CD4-positive, CD25-positive, alpha-beta regulatory T cell (primary cell): Measurements from ENCODE around the gene RPL19. TPM values are rescaled to one million over a fixed set of nuclear protein-coding genes. Genes with fewer than 3 reads are reported as not detected.
A peak's percentile ranks its signal among the peaks of the same experiment; 100 is the strongest.

Experiments used
- ATAC-seq, 2 donors: fragments of 150-1000 bp; cut with Tn5 transposase; one replicate each; pipeline ENCODE4 v1.10.0; 2021; ENCODE audit warnings: low read depth in 2 of 2, moderate number of reproducible peaks in 2 of 2, moderate library complexity in 1 of 2
- DNase-seq, 3 donors: peaks; one replicate each; pipeline versions ENCODE4 v3.0.0 to v3.0.0-alpha.2; 2012 to 2022; ENCODE audit warnings: mixed read lengths in 1 of 3
- H3K27ac ChIP-seq: one replicate; pipeline ENCODE4 v1.7.0; 2013; ENCODE audit warnings: mild to moderate bottlenecking, low read length; ENCODE audit not compliant: insufficient read depth, poor library complexity, severe bottlenecking
- H3K27me3 ChIP-seq: one replicate; pipeline ENCODE4 v1.7.0; 2013; ENCODE audit warnings: low read length; ENCODE audit not compliant: control insufficient read depth, insufficient read depth
- H3K36me3 ChIP-seq: one replicate; pipeline ENCODE4 v1.7.0; 2013; ENCODE audit warnings: mild to moderate bottlenecking, low read length, moderate library complexity; ENCODE audit not compliant: control insufficient read depth, insufficient read depth
- H3K4me1 ChIP-seq: 2 replicates; pipeline ENCODE4 v1.7.0; 2013; ENCODE audit warnings: mild to moderate bottlenecking, low read length; ENCODE audit not compliant: insufficient read depth, control insufficient read depth, poor library complexity, severe bottlenecking
- H3K4me3 ChIP-seq: one replicate; pipeline ENCODE4 v1.7.0; 2013; ENCODE audit warnings: low read depth, mild to moderate bottlenecking, low read length, moderate library complexity
- H3K9me3 ChIP-seq, 2 experiments: 1 replicate in 1 of 2; 2 replicates in 1 of 2; pipeline ENCODE4 v1.7.0; 2013; ENCODE audit warnings: low read length in 2 of 2, mild to moderate bottlenecking in 1 of 2, moderate library complexity in 1 of 2; ENCODE audit not compliant: control insufficient read depth in 2 of 2
- H3K27ac Mint-ChIP-seq, 3 donors: one replicate each; pipeline ENCODE4 v1.8.0; 2020 to 2022; ENCODE audit warnings: mild to moderate bottlenecking in 3 of 3, mixed read lengths in 3 of 3, moderate library complexity in 2 of 3
- H3K27me3 Mint-ChIP-seq: one replicate; pipeline ENCODE4 v1.8.0; 2022; ENCODE audit warnings: mild to moderate bottlenecking, mixed read lengths
- H3K36me3 Mint-ChIP-seq: one replicate; pipeline ENCODE4 v1.8.0; 2020; ENCODE audit warnings: mixed read lengths
- H3K4me1 Mint-ChIP-seq, 4 donors: one replicate each; pipeline ENCODE4 v1.8.0; 2020 to 2022; ENCODE audit warnings: mixed read lengths in 4 of 4, mild to moderate bottlenecking in 1 of 4
- H3K4me3 Mint-ChIP-seq, 4 donors: one replicate each; pipeline ENCODE4 v1.8.0; 2020 to 2022; ENCODE audit warnings: mild to moderate bottlenecking in 4 of 4, mixed read lengths in 4 of 4, moderate library complexity in 3 of 4
- H3K9me3 Mint-ChIP-seq, 7 donors: one replicate each; pipeline ENCODE4 v1.8.0; 2020 to 2022; ENCODE audit warnings: mixed read lengths in 7 of 7, mild to moderate bottlenecking in 3 of 7, moderate library complexity in 2 of 7
- polyA plus RNA-seq, 4 donors: library from polyadenylated mRNA; unstranded; fragments of 300-500 nt; fragmentation: Illumina TruSeq; gene quantifications; one replicate each; pipeline ENCODE4 v1.2.3, GENCODE V29; 2021
- total RNA-seq: library from RNA; stranded (reverse); gene quantifications from one replicate; pipeline ENCODE4 v1.2.3, GENCODE V29; 2022

Gene RPL19
- total and polyA plus RNA-seq, 5 donors from 2014 or later: 2,055 to 3,537 (median 2,503) TPM

- H3K36me3 Mint-ChIP-seq: peaks cover 25% of the 10 kb centered on the region
- DNase-seq: no peak
- H3K9me3 Mint-ChIP-seq: no peaks in the 10 kb centered on the region
- H3K27ac Mint-ChIP-seq: peak overlapping the region; percentile 98 to 100 (median 99)
- ATAC-seq: no peak
- no peaks in the 10 kb centered on the region for H3K27me3 ChIP-seq
- peak overlapping the region; percentile 99 for H3K27ac ChIP-seq
- peaks cover 36% of the 10 kb centered on the region for H3K36me3 ChIP-seq
- H3K9me3 ChIP-seq: no peaks in the 10 kb centered on the region
- H3K4me1 ChIP-seq: peaks cover 57% of the 10 kb centered on the region
- H3K4me3 Mint-ChIP-seq: peak overlapping the region; percentile 89 to 97 (median 95)
- H3K4me3 ChIP-seq: peak overlapping the region; percentile 99
- H3K27me3 Mint-ChIP-seq: peaks cover 7% of the 10 kb centered on the region
- peaks cover 13 to 65% (median 32%) of the 10 kb centered on the region in 4 donors for H3K4me1 Mint-ChIP-seq
These were observed 951 bp downstream of the RPL19 start for GRCh38 chr17:39200957-39201510.

- peaks cover 25% of the 10 kb centered on the region for H3K36me3 Mint-ChIP-seq
- peaks cover 36% of the 10 kb centered on the region for H3K36me3 ChIP-seq
- H3K4me3 Mint-ChIP-seq: peak overlapping the region in 1 of 4 donors; percentile 78
These were observed 4.2 kb downstream of the RPL19 start for GRCh38 chr17:39204245-39204644.

GRCh38 chr17:39205112-39205526 lies 5.0 kb downstream of the RPL19 start:
- Mint-ChIP-seq H3K36me3 (peaks cover 25% of the 10 kb centered on the region), H3K27ac (peak overlapping the region in 1 of 3 donors; percentile 41), H3K9me3 (no peaks in the 10 kb centered on the region), H3K4me1 (peaks cover 6 to 66% (median 23%) of the 10 kb centered on the region in 4 donors), H3K27me3 (peaks cover 3% of the 10 kb centered on the region), H3K4me3 (peak overlapping the region in 1 of 4 donors; percentile 78)
- Histone ChIP-seq H3K4me3 (no peak overlapping the region), H3K27me3 (no peaks in the 10 kb centered on the region), H3K9me3 (no peaks in the 10 kb centered on the region), H3K4me1 (peaks cover 44% of the 10 kb centered on the region), H3K36me3 (peaks cover 36% of the 10 kb centered on the region), H3K27ac (no peak overlapping the region)
- ATAC-seq (no peak), DNase-seq (no peak)

More at GRCh38 chr17:39204245-39204644, 4.2 kb downstream of the RPL19 start:
- Mint-ChIP-seq H3K27ac (peak overlapping the region in 1 of 3 donors; percentile 65), H3K4me1 (peaks cover 13 to 70% (median 28%) of the 10 kb centered on the region in 4 donors), H3K9me3 (no peaks in the 10 kb centered on the region), H3K27me3 (peaks cover 7% of the 10 kb centered on the region)
- H3K27ac ChIP-seq: no peak overlapping the region
- H3K9me3 ChIP-seq: no peaks in the 10 kb centered on the region
- DNase-seq (no peak), ATAC-seq (no peak)
- peaks cover 44% of the 10 kb centered on the region for H3K4me1 ChIP-seq
- no peaks in the 10 kb centered on the region for H3K27me3 ChIP-seq
- H3K4me3 ChIP-seq: no peak overlapping the region

- no peaks in the 10 kb centered on the region for H3K9me3 ChIP-seq
- no peak for ATAC-seq
- Mint-ChIP-seq H3K9me3 (no peaks in the 10 kb centered on the region), H3K27me3 (peaks cover 7% of the 10 kb centered on the region), H3K4me3 (peak overlapping the region in 1 of 4 donors; percentile 62), H3K4me1 (peaks cover 0 to 45% (median 5%) of the 10 kb centered on the region in 4 donors), H3K36me3 (peaks cover 17% of the 10 kb centered on the region), H3K27ac (peak overlapping the region in 1 of 3 donors; percentile 46)
- H3K4me1 ChIP-seq: peaks cover 24% of the 10 kb centered on the region
- H3K36me3 ChIP-seq: peaks cover 21% of the 10 kb centered on the region
- no peak overlapping the region for H3K4me3 ChIP-seq
- no peak overlapping the region for H3K27ac ChIP-seq
- no peak for DNase-seq
- no peaks in the 10 kb centered on the region for H3K27me3 ChIP-seq
These were observed 8.1 kb downstream of the RPL19 start for GRCh38 chr17:39208136-39208535.

GRCh38 chr17:39208893-39209292 lies 8.8 kb downstream of the RPL19 start:
- Mint-ChIP-seq H3K27ac (peak overlapping the region in 2 of 3 donors; percentile 43 to 46), H3K27me3 (peaks cover 7% of the 10 kb centered on the region), H3K4me1 (peaks cover 0 to 38% (median 5%) of the 10 kb centered on the region in 4 donors), H3K36me3 (peaks cover 10% of the 10 kb centered on the region), H3K9me3 (no peaks in the 10 kb centered on the region), H3K4me3 (peak overlapping the region; percentile 32 to 63 (median 56))
- peak in 1 of 3 donors; percentile 33 for DNase-seq
- no peaks in the 10 kb centered on the region for H3K27me3 ChIP-seq
- ATAC-seq: no peak
- no peaks in the 10 kb centered on the region for H3K9me3 ChIP-seq
- no peak overlapping the region for H3K4me3 ChIP-seq
- H3K36me3 ChIP-seq: peaks cover 14% of the 10 kb centered on the region
- H3K27ac ChIP-seq: peak overlapping the region; percentile 11
- H3K4me1 ChIP-seq: peaks cover 24% of the 10 kb centered on the region

DNA sequence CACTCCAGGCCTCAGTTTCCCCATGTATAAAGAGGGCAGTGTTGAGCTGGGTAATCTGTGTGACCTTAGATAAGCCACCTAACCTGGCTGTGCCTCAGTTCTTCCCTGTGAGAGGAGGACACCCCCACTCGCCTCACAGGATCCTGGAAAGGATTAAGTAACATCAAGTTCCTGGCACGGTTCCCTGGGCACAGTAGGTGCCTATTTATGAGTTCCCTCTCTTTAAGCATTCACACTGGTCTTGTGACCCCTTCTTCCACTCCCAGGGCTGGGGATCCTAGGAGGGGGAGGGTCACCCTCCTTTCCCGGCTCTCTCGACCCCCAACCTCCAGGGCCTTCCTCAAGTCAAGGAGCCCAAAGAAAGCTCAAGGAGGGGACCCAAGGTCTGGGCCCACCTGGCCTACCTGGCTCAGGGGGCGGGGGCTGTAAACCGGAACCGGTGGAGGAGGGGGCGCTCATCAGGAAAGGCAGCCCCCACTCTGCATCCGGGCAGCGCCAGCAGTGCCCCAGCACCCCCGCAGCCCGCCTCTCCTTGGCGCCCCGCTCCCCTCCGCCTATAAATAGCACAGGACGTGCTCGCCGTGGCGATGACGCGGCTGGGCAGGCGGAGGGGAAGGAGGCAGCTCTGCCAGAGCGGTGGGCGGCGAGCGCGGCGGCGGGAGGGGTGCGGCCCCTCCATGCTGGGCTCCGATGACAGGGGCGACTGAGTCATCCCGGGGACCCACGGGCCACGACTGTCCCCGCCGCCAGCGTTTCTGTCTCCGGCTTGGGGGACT lies 9.4 kb downstream of the RPL19 start:
- Histone ChIP-seq H3K27ac (no peak overlapping the region), H3K4me1 (peaks cover 24% of the 10 kb centered on the region), H3K27me3 (no peaks in the 10 kb centered on the region), H3K36me3 (peaks cover 8% of the 10 kb centered on the region), H3K4me3 (no peak overlapping the region), H3K9me3 (no peaks in the 10 kb centered on the region)
- Mint-ChIP-seq H3K4me3 (peak overlapping the region; percentile 32 to 66 (median 48)), H3K36me3 (peaks cover 6% of the 10 kb centered on the region), H3K27ac (peak overlapping the region in 2 of 3 donors; percentile 20 to 46), H3K27me3 (peaks cover 7% of the 10 kb centered on the region), H3K9me3 (no peaks in the 10 kb centered on the region), H3K4me1 (peaks cover 0 to 35% (median 5%) of the 10 kb centered on the region in 4 donors)
- DNase-seq: peak; percentile 57 to 64 (median 62)
- ATAC-seq: peak; percentile 68 to 73

DNA sequence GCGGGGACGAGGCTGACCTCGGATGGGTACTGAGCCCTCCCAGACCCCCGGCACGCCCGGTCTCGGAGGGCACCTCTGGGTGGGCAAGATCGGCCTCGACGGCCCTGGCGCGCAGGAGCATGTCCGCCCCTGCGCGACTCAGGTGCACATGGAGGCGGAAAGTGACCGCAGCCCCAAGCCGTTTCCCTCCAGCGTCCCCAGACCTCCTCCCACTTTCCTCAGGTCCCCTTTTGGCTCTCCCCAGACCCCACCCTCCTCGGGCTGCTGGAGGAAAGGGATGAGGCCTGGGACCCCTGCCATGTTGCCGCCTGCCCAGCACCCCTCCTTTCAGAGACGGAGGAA lies 10.0 kb downstream of the RPL19 start:
- ATAC-seq (no peak), DNase-seq (no peak)
- Histone ChIP-seq H3K36me3 (peaks cover 3% of the 10 kb centered on the region), H3K27me3 (no peaks in the 10 kb centered on the region), H3K4me1 (peaks cover 24% of the 10 kb centered on the region), H3K4me3 (no peak overlapping the region), H3K9me3 (no peaks in the 10 kb centered on the region), H3K27ac (no peak overlapping the region)
- Mint-ChIP-seq H3K4me1 (peaks cover 0 to 35% (median 5%) of the 10 kb centered on the region in 4 donors), H3K27me3 (peaks cover 9% of the 10 kb centered on the region), H3K9me3 (no peaks in the 10 kb centered on the region), H3K36me3 (peaks cover under 1% of the 10 kb centered on the region), H3K4me3 (peak overlapping the region in 3 of 4 donors; percentile 47 to 80 (median 55)), H3K27ac (peak overlapping the region in 2 of 3 donors; percentile 73 to 81)
